WI38 (cell line): ENCODE data around the gene ICE2.

ENCODE experiments used
- H3K4me3 ChIP-seq: 2 replicates; pipeline ENCODE4 v1.5.1; 2011; ENCODE audit warnings: low read depth, mild to moderate bottlenecking, control low read depth, low read length
- TF ChIP-seq, protein P1 (sequence below): IDR thresholded peaks from 2 replicates; pipeline ENCODE4 v1.5.1; 2012; ENCODE audit warnings: low read depth, mild to moderate bottlenecking, control low read depth, low read length

The ICE2 gene, protein sequence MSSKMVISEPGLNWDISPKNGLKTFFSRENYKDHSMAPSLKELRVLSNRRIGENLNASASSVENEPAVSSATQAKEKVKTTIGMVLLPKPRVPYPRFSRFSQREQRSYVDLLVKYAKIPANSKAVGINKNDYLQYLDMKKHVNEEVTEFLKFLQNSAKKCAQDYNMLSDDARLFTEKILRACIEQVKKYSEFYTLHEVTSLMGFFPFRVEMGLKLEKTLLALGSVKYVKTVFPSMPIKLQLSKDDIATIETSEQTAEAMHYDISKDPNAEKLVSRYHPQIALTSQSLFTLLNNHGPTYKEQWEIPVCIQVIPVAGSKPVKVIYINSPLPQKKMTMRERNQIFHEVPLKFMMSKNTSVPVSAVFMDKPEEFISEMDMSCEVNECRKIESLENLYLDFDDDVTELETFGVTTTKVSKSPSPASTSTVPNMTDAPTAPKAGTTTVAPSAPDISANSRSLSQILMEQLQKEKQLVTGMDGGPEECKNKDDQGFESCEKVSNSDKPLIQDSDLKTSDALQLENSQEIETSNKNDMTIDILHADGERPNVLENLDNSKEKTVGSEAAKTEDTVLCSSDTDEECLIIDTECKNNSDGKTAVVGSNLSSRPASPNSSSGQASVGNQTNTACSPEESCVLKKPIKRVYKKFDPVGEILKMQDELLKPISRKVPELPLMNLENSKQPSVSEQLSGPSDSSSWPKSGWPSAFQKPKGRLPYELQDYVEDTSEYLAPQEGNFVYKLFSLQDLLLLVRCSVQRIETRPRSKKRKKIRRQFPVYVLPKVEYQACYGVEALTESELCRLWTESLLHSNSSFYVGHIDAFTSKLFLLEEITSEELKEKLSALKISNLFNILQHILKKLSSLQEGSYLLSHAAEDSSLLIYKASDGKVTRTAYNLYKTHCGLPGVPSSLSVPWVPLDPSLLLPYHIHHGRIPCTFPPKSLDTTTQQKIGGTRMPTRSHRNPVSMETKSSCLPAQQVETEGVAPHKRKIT

DNA sequence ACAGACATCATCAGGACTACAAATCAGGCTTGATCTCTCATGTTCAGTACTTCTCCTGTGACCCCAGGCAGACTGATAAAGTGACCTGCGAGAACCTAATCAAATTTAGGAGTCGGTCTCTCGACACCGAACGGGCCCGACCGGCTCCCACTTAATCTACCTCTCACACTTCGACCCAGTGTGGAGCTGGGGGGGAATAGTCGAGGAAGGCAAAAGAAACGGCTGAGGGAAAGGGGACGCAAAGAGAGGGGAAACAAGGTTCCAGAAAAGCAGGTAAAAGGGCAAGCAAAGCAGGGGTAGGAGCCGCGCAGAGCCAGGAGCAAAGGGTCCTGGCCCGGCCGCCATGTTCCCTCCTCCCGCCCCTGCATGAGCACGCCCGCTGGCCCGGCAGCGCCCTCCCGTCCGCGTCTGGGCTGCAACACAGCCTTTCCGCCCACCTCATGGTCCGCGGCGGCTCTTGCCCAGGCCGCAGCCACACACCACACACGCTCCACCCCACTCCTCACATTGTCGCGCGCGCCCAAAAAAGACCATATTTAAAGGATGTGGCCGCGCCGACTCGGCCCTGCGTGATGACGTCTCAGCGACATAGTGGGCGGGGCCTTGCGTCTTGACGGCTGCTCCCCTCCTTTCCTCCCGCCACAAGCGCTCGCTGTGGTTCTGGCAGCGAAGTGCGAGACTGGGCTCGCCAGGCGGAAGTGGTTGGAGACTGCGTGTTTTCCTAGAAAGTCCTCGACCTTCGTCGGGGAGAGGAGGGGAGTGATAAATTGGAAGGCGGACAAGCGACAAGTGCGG lies at the start of gene ICE2:
TSS of gene ICE2 (minus strand) at position 577 of the 795 bp plus-strand sequence. CDS start 1,165 bp downstream, outside the sequence.
- TF ChIP-seq, protein P1, sequence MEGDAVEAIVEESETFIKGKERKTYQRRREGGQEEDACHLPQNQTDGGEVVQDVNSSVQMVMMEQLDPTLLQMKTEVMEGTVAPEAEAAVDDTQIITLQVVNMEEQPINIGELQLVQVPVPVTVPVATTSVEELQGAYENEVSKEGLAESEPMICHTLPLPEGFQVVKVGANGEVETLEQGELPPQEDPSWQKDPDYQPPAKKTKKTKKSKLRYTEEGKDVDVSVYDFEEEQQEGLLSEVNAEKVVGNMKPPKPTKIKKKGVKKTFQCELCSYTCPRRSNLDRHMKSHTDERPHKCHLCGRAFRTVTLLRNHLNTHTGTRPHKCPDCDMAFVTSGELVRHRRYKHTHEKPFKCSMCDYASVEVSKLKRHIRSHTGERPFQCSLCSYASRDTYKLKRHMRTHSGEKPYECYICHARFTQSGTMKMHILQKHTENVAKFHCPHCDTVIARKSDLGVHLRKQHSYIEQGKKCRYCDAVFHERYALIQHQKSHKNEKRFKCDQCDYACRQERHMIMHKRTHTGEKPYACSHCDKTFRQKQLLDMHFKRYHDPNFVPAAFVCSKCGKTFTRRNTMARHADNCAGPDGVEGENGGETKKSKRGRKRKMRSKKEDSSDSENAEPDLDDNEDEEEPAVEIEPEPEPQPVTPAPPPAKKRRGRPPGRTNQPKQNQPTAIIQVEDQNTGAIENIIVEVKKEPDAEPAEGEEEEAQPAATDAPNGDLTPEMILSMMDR, result no peak
- peak within 1 kb of the TSS; percentile 92 for H3K4me3 ChIP-seq

DNA sequence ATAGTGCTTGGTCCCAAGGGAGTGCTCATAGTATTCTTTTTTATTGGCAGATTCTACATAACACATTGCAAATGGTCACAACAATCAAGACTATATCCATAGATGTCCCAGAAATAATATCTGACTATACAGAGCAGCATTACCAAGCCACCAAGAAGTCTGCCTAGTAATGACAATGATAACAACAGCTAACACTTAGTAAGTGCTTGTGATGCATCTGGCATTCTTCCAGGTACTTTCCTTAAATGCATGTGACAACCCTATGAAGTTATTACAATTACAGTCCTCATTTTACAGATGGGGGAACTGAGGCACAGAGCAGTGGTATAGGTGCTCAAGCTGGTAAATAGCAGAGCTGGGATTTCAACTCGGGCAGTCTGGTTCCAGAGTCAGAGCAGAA lies 49.6 kb upstream of the ICE2 start:
- TF ChIP-seq, protein P1, result no peak
- no peak overlapping the region for H3K4me3 ChIP-seq

DNA sequence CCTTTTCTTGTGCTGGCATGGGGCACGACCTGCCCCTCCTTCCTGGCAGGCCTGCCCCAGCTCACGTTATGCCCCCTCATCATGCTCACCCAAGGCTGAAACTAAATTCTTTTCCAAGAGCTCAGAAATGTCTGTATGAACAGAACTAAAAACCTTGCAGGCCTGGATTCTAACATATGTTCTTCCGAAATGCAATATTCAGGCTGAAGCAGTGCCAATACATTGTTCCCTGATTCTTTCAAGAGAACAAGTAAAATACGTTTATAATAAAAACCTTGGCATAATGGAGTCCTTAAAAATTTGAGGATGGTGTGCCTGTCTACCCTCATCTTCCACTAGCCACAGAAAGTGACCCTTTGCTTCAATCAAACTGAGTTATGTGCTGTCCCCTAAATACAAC lies 48.5 kb upstream of the ICE2 start:
- TF ChIP-seq, protein P1, result no peak
- H3K4me3 ChIP-seq, result no peak overlapping the region

DNA sequence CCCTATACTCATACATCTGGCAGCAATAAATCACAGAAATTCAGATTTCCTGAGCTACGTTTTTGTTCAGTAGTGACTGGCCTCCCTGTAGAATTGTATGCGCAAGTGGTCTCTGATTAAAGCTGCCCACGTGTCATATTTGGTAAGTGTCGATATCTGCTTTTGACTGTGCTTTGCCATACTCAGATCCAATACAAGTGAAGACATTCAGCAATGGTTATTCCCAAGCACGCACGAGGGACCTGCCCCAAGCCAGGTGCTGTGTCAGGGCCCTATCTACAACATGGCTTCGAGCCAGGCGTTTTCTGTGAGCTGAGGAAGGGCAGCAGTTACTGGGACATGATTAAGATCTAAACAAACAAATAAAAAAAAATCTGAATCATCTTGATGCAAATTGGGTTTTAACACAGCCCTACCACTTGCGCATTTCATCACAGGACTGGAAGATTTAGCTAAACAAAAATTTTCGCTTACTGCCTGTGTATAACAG lies 47.2 kb upstream of the ICE2 start:
- TF ChIP-seq, protein P1, result no peak
- no peak overlapping the region for H3K4me3 ChIP-seq

DNA sequence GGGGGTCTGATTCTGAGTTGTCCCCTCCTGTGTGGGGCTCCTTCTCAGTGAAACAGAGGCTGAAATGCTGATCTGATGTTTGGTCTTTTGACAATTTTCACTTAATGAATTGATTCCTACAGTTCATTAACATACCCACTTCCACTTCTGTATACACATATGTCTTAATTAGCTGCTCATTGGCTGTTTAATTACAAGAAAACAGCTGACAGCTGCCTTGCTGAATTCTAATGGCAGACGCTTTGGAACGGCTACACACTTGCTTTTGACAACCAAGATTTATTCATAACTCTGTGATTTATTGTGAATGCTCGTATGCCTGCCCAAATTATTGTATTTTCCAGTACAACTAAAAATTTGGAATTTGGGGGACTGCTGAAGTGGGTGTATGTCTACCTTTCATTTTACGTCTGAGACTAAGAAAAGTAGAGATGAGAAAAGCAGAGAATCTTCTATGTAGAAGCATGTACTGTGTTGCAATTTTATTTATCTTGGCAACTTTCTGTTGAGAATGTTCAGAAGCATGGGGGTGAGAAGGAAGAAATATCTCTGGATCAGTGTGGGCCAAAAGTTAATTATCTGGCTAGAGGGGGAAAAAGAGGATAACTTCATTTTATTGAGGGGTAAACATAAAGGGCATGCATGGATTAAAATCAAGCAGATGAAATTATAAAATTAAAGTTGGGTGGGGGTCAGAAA lies 46.5 kb upstream of the ICE2 start:
- TF ChIP-seq, protein P1, result no peak

DNA sequence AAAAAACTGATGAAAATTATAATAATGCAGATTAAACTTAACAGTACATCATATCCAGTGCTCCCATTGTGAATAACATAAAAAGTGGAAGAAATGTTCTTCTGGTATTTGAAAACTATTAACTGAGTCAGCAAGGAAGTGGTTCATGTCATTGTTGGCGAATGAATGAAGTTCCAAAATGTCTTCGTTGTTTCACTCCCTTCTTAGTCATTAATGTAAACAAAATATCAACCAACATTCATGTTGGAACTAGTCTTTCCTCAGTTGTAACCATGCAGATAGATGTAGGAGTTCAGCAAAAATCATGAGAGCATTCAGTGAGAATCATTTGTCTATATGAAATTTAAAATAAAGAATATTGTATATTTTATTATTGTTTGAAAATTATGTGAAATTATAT lies 44.1 kb upstream of the ICE2 start:
- H3K4me3 ChIP-seq, result no peak overlapping the region
- TF ChIP-seq, protein P1, result no peak

More for the DNA sequence above, 46.5 kb upstream of the ICE2 start:
- H3K4me3 ChIP-seq, result no peak overlapping the region
